GM12878 (cell line): Measurements from ENCODE around the gene B9D1. TPM values are rescaled to one million over a fixed set of nuclear protein-coding genes. Genes with fewer than 3 reads are reported as not detected.

Experiments
- ATAC-seq: fragments of 200-7000 bp; cut with Tn5 transposase; 3 replicates; pipeline ENCODE4 v1.9.1; 2020; ENCODE audit warnings: mild to moderate bottlenecking, moderate library complexity
- BruUV-seq: library from RNA; stranded (reverse); fragments of 400-500 nt; replicated peaks from 2 replicates; lab custom pipeline; 2021; lab: Mats Ljungman, UMichigan
- CTCF ChIA-PET: fragments of 300-600 bp; sonication (Branson Sonifier 250); formaldehyde crosslinking; extraction: SDS; loops from one replicate; lab custom pipeline; 2021; ENCODE audit warnings: inconsistent platforms; lab: Yijun Ruan, JAX
- POLR2A ChIA-PET: fragments of 350-600 bp; formaldehyde crosslinking; extraction: SDS; loops from one replicate; lab custom pipeline; 2021; ENCODE audit warnings: inconsistent platforms; lab: Charles Lee
- RAD21 ChIA-PET: fragments of 300-600 bp; sonication (Branson Sonifier 250); formaldehyde crosslinking; loops from one replicate; lab custom pipeline; 2023; ENCODE audit warnings: antibody characterized with exemption; ENCODE audit not compliant: unreplicated experiment; lab: Charles Lee
- SMC1A ChIA-PET: fragments of 300-600 bp; sonication (Branson Sonifier 250); formaldehyde crosslinking; loops from one replicate; lab custom pipeline; 2023; ENCODE audit not compliant: unreplicated experiment, uncharacterized antibody; lab: Charles Lee
- DNase-seq: peaks from one replicate; pipeline ENCODE4 v3.0.0-alpha.2; 2011; ENCODE audit warnings: low read depth, low spot score
- FAIRE-seq: peaks from 3 replicates; lab custom pipeline; 2011; peaks lifted over from hg19 to GRCh38; lab: Jason Lieb, UNC
- H2AFZ ChIP-seq: 2 replicates; pipeline ENCODE4 v1.6.0; 2011; ENCODE audit warnings: low read depth, low read length, control low read depth; ENCODE audit not compliant: control insufficient read depth
- H3K27ac ChIP-seq: 2 replicates; pipeline ENCODE4 v1.5.1; 2011; ENCODE audit warnings: control low read depth; ENCODE audit not compliant: control insufficient read depth, insufficient read depth
- H3K27me3 ChIP-seq, 2 experiments: replicated peaks in 1 of 2; 2 replicates each; pipeline versions ENCODE4 v1.6.0 to v1.6.1; 2011; ENCODE audit warnings: low read length in 1 of 2; ENCODE audit not compliant: control insufficient read depth in 2 of 2, insufficient read depth in 2 of 2
- H3K36me3 ChIP-seq, 2 experiments: 2 replicates each; pipeline ENCODE4 v1.5.1; 2011; ENCODE audit warnings: low read length in 1 of 2; ENCODE audit not compliant: control insufficient read depth in 2 of 2, insufficient read depth in 2 of 2
- H3K4me1 ChIP-seq: 2 replicates; pipeline ENCODE4 v1.6.1; 2011; ENCODE audit warnings: mild to moderate bottlenecking, low read length, moderate library complexity, mixed read lengths; ENCODE audit not compliant: control insufficient read depth, insufficient read depth
- H3K4me2 ChIP-seq: 2 replicates; pipeline ENCODE4 v1.6.0; 2011; ENCODE audit warnings: control low read depth; ENCODE audit not compliant: control insufficient read depth, insufficient read depth
- H3K4me3 ChIP-seq: fragments of 200-600 bp; sonication (generic); 2 replicates; pipeline ENCODE4 v1.5.1; 2016
- H3K79me2 ChIP-seq: 2 replicates; pipeline ENCODE4 v1.6.0; 2011; ENCODE audit warnings: low read length; ENCODE audit not compliant: control insufficient read depth, insufficient read depth
- H3K9ac ChIP-seq: 2 replicates; pipeline ENCODE4 v1.8.0; 2011; ENCODE audit warnings: low read length, control low read depth, mixed read lengths; ENCODE audit not compliant: control insufficient read depth, insufficient read depth
- H3K9me3 ChIP-seq: replicated peaks from 3 replicates; pipeline ENCODE4 v1.5.1; 2011; ENCODE audit warnings: mild to moderate bottlenecking, low read length; ENCODE audit not compliant: control insufficient read depth, insufficient read depth
- H4K20me1 ChIP-seq: 2 replicates; pipeline ENCODE4 v1.6.0; 2011; ENCODE audit not compliant: control insufficient read depth, insufficient read depth
- BHLHE40 ChIP-seq, 2 experiments: fragments of 450-650 bp in 1 of 2; IDR thresholded peaks; 2 replicates each; pipeline ENCODE4 v1.6.1; 2011 to 2017; ENCODE audit warnings: low read depth in 2 of 2, borderline replicate concordance in 1 of 2, improper control_type of control experiment in 1 of 2, low read length in 1 of 2, mild to moderate bottlenecking in 1 of 2
- CUX1 ChIP-seq: IDR thresholded peaks from 2 replicates; pipeline ENCODE4 v1.6.1; 2012; ENCODE audit warnings: improper control_type of control experiment, low read depth, low read length; ENCODE audit not compliant: insufficient replicate concordance
- DPF2 ChIP-seq: fragments of 450-650 bp; IDR thresholded peaks from 2 replicates; pipeline ENCODE4 v1.6.1; 2017; ENCODE audit warnings: mild to moderate bottlenecking
- EGR1 ChIP-seq, 2 experiments: IDR thresholded peaks; 1 replicate in 1 of 2; 2 replicates in 1 of 2; pipeline ENCODE4 v1.6.1; 2011 to 2012; ENCODE audit warnings: low read depth in 2 of 2, low read length in 2 of 2, borderline replicate concordance in 1 of 2, mild to moderate bottlenecking in 1 of 2, moderate library complexity in 1 of 2
- KLF5 ChIP-seq: fragments of 450-650 bp; IDR thresholded peaks from 2 replicates; pipeline ENCODE4 v1.6.1; 2014; ENCODE audit warnings: mild to moderate bottlenecking; ENCODE audit not compliant: partially characterized antibody
- MAX ChIP-seq: IDR thresholded peaks from 2 replicates; pipeline ENCODE4 v1.6.1; 2012; ENCODE audit warnings: low read depth, low read length, improper control_type of control experiment
- MYB ChIP-seq: fragments of 150-350 bp; IDR thresholded peaks from 2 replicates; pipeline ENCODE4 v1.6.1; 2014; ENCODE audit warnings: mild to moderate bottlenecking, low read depth, low read length, borderline replicate concordance
- NFYA ChIP-seq: IDR thresholded peaks from 2 replicates; pipeline ENCODE4 v1.6.1; 2011; ENCODE audit warnings: low read depth, mild to moderate bottlenecking, low read length, improper control_type of control experiment, borderline replicate concordance
- NR2F1 ChIP-seq: fragments of 450-650 bp; conservative IDR thresholded peaks from 2 replicates; pipeline ENCODE4 v1.6.1; 2017; ENCODE audit warnings: mild to moderate bottlenecking
- PKNOX1 ChIP-seq: fragments of 450-650 bp; IDR thresholded peaks from 2 replicates; pipeline ENCODE4 v1.6.1; 2016; ENCODE audit warnings: mild to moderate bottlenecking
- POLR2A ChIP-seq: IDR thresholded peaks from 2 replicates; pipeline ENCODE4 v1.6.1; 2011; ENCODE audit warnings: low read depth, mild to moderate bottlenecking, low read length
- RUNX3 ChIP-seq: IDR thresholded peaks from 2 replicates; pipeline ENCODE4 v1.6.1; 2012; ENCODE audit warnings: low read length, inconsistent platforms
- SIX5 ChIP-seq: IDR thresholded peaks from 2 replicates; pipeline ENCODE4 v1.6.1; 2011; ENCODE audit warnings: mild to moderate bottlenecking, low read depth, low read length, moderate library complexity; ENCODE audit not compliant: severe bottlenecking
- SMAD1 ChIP-seq: fragments of 450-650 bp; IDR thresholded peaks from 2 replicates; pipeline ENCODE4 v1.6.1; 2018; ENCODE audit warnings: mild to moderate bottlenecking, low read depth; ENCODE audit not compliant: partially characterized antibody
- SMAD5 ChIP-seq: IDR thresholded peaks from 2 replicates; pipeline ENCODE4 v1.6.1; 2016; ENCODE audit warnings: antibody characterized with exemption, low read depth
- ZZZ3 ChIP-seq: IDR thresholded peaks from 2 replicates; pipeline ENCODE4 v1.6.1; 2011; ENCODE audit warnings: low read depth; ENCODE audit not compliant: control insufficient read depth, insufficient read length
- WGBS: methylation state at CpG from one replicate; pipeline ENCODE4 v1.1.6; 2016; ENCODE audit warnings: low lambda C conversion rate; ENCODE audit not compliant: insufficient replicate concordance, insufficient coverage; ENCODE audit errors: missing lambda C conversion rate; 5-methylcytosine and 5-hydroxymethylcytosine counted together
- in situ Hi-C: fragments of 300-500 bp; cut with MboI; formaldehyde crosslinking; loops from 9 replicates; pipeline ENCODE4 v1.14.3; 2018; ENCODE audit warnings: mixed read lengths
- intact Hi-C: fragments of 100-400 bp; cut with micrococcal nuclease; formaldehyde crosslinking; loops from one replicate; pipeline ENCODE4 v1.14.2; 2022; ENCODE audit not compliant: unreplicated experiment
- polyA plus RNA-seq, 11 experiments: library from polyadenylated mRNA; depleted of rRNA in 4 of 11; unstranded in 6 of 11; stranded (reverse) in 5 of 11; fragments of >200 nt; fragmentation: Nextera tagmentation in 4 of 11; fragmentation: Illumina TruSeq in 1 of 11; extraction: Ambion mirVana in 4 of 11; extraction: Trizol in 1 of 11; gene quantifications; 1 replicate in 1 of 11; 2 replicates in 10 of 11; pipeline versions ENCODE4 v1.2.1 to v1.2.3, GENCODE V29; 2011 to 2016; ENCODE audit warnings: inconsistent platforms in 2 of 11, missing spikeins in 2 of 11, low read depth in 1 of 11
- total RNA-seq, 4 experiments: library from RNA; depleted of rRNA in 3 of 4; stranded (reverse); fragments of >200 nt in 3 of 4; fragmentation: Illumina TruSeq in 1 of 4; extraction: Trizol in 1 of 4; gene quantifications; 2 replicates each; pipeline versions ENCODE4 v1.2.1 to v1.2.3, GENCODE V29; 2013 to 2021

Gene B9D1
- total and polyA plus RNA-seq, 10 of the 15 experiments (the other 5 are each of a cell fraction or from before 2014, with no cell fraction given), result 5.9 to 18.3 (median 9.8) TPM

GRCh38 chr17:19407601-19408345 is 45.2 kb upstream of the B9D1 start:
- ChIA-PET POLR2A (no interaction called here), SMC1A (no interaction called here), CTCF (no interaction called here), RAD21 (no interaction called here)
- no peak for DNase-seq
- no peak overlapping the region for H3K27ac ChIP-seq
- no peaks in the 10 kb centered on the region for H3K9me3 ChIP-seq
- in situ Hi-C loops, result no loop called here
- no peak overlapping the region for H3K4me2 ChIP-seq
- intact Hi-C loops, result no loop called here
- WGBS, result 47% methylated on average over 10 of the region's 10 CpGs
- H3K79me2 ChIP-seq, result no peaks in the 10 kb centered on the region
- no peak overlapping the region for H3K9ac ChIP-seq
- H3K36me3 ChIP-seq, result no peaks in the 10 kb centered on the region
- BruUV-seq, result no TSS peak
- H3K4me3 ChIP-seq, result no peak overlapping the region
- ATAC-seq, result no peak
- H4K20me1 ChIP-seq, result no peaks in the 10 kb centered on the region
- no peak overlapping the region for H2AFZ ChIP-seq
- H3K4me1 ChIP-seq, result no peaks in the 10 kb centered on the region
- TF ChIP-seq DPF2 (no peak), POLR2A (no peak), ZZZ3 (no peak), BHLHE40 (IDR thresholded peaks at IDR 0.05; ENCODE audit: borderline replicate concordance in 1 of 2, low read depth in 2 of 2, low read length in 1 of 2) (no peak), SIX5 (no peak), PKNOX1 (no peak), EGR1 (IDR thresholded peaks at IDR 0.05; ENCODE audit: borderline replicate concordance in 1 of 2, low read depth in 2 of 2, low read length in 2 of 2) (no peak), MYB (no peak), NFYA (no peak), SMAD5 (no peak), KLF5 (no peak), MAX (no peak), CUX1 (no peak), SMAD1 (no peak), NR2F1 (no peak), RUNX3 (no peak)
- no peak for FAIRE-seq
- H3K27me3 ChIP-seq, result peaks cover 1 to 3% of the 10 kb centered on the region in 2 experiments
